Type B pancreatic cell (in vitro differentiated cells): Measurements from ENCODE around the gene TUG1. TPM values are rescaled to one million over a fixed set of nuclear protein-coding genes. Genes with fewer than 3 reads are reported as not detected.

Experiments used
- DNase-seq: peaks from one replicate; pipeline ENCODE4 v3.0.0; 2021; ENCODE audit warnings: mixed read lengths; ENCODE audit not compliant: unreplicated experiment; ENCODE audit errors: extremely low spot score
- H3K27ac Mint-ChIP-seq: 2 replicates; pipeline ENCODE4 v1.8.0; 2021; ENCODE audit warnings: mild to moderate bottlenecking, mixed read lengths
- H3K27me3 Mint-ChIP-seq: 2 replicates; pipeline ENCODE4 v1.8.0; 2021; ENCODE audit warnings: mixed read lengths
- H3K36me3 Mint-ChIP-seq: 2 replicates; pipeline ENCODE4 v1.8.0; 2021; ENCODE audit warnings: mixed read lengths
- H3K4me1 Mint-ChIP-seq: one replicate; pipeline ENCODE4 v1.8.0; 2021; ENCODE audit warnings: mixed read lengths; ENCODE audit not compliant: unreplicated experiment
- H3K4me3 Mint-ChIP-seq: 2 replicates; pipeline ENCODE4 v1.8.0; 2021; ENCODE audit warnings: mild to moderate bottlenecking, mixed read lengths
- H3K9me3 Mint-ChIP-seq: 2 replicates; pipeline ENCODE4 v1.8.0; 2021; ENCODE audit warnings: mixed read lengths
- total RNA-seq: library from RNA; stranded (reverse); gene quantifications from 2 replicates; pipeline ENCODE4 v1.2.1, GENCODE V29; 2021; ENCODE audit warnings: low replicate concordance
- TF ChIP-seq, protein P1 (sequence below): fragments of 200-600 bp; sonication (generic); conservative IDR thresholded peaks from 2 replicates; pipeline ENCODE4 v1.5.0; 2021; ENCODE audit warnings: antibody characterized with exemption, mild to moderate bottlenecking

TUG1 gene
- total RNA-seq, 1 donor from 2014 or later = 130 TPM

DNA sequence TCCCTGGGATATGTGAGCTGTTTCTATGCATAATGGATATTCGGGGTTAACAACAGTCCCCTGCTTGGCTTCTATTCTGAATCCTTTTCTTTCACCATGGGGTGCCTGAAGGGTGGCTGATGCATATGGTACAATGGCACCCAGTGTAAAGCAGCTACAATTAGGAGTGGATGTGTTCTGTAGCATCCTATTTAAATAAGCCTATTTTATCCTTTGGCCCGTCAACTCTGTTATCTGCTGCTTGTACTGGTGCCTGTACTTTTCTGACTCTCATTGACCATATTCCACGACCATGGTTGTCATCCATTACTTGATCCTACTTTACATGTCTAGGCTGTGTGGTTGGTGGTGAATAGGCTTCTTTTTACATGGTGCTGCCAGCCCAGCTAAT, 1.3 kb downstream of the TUG1 start:
- Mint-ChIP-seq H3K9me3 (peaks cover 24% of the 10 kb centered on the region), H3K4me3 (peak overlapping the region; percentile 99), H3K4me1 (peaks cover 21% of the 10 kb centered on the region), H3K27me3 (peaks cover 3% of the 10 kb centered on the region), H3K36me3 (peaks cover 80% of the 10 kb centered on the region), H3K27ac (peak overlapping the region; percentile 86)
- TF ChIP-seq, protein P1, sequence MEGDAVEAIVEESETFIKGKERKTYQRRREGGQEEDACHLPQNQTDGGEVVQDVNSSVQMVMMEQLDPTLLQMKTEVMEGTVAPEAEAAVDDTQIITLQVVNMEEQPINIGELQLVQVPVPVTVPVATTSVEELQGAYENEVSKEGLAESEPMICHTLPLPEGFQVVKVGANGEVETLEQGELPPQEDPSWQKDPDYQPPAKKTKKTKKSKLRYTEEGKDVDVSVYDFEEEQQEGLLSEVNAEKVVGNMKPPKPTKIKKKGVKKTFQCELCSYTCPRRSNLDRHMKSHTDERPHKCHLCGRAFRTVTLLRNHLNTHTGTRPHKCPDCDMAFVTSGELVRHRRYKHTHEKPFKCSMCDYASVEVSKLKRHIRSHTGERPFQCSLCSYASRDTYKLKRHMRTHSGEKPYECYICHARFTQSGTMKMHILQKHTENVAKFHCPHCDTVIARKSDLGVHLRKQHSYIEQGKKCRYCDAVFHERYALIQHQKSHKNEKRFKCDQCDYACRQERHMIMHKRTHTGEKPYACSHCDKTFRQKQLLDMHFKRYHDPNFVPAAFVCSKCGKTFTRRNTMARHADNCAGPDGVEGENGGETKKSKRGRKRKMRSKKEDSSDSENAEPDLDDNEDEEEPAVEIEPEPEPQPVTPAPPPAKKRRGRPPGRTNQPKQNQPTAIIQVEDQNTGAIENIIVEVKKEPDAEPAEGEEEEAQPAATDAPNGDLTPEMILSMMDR = no peak
- no peak for DNase-seq

DNA sequence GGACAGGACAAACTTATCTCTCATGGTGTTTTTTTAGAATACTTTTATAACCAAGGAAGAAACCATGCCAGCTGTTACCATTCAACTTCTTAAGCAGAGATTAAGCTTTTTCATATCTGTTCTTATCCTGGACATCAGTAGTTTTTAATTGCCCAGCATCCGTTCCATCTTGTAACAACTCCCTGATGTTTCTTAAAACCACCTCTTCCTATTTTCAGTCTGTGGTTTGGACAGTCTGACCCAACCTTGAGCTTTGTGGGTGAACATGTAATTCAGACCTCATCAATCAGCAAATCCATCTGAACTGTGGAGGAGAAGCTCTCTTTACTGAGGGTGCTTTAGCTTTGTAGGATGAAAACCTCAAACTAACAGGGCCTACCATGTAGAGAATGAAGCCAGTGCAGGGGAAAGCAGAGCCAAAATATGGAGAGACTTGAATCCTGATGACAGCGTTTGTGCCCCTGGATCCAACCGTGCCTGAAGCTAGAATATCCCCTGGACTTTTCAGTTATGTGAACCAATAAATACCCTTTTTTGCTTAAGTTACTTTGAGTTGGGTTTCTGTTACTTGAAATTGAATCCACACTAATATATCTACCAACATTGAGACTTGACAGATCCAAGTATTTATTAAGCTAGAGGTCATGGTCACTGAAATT, 9.4 kb downstream of the TUG1 start:
- DNase-seq = no peak
- Mint-ChIP-seq H3K27ac (no peak overlapping the region), H3K9me3 (peaks cover 27% of the 10 kb centered on the region), H3K36me3 (peaks cover 61% of the 10 kb centered on the region), H3K27me3 (no peaks in the 10 kb centered on the region), H3K4me1 (no peaks in the 10 kb centered on the region), H3K4me3 (no peak overlapping the region)
- TF ChIP-seq, protein P1 = no peak

DNA sequence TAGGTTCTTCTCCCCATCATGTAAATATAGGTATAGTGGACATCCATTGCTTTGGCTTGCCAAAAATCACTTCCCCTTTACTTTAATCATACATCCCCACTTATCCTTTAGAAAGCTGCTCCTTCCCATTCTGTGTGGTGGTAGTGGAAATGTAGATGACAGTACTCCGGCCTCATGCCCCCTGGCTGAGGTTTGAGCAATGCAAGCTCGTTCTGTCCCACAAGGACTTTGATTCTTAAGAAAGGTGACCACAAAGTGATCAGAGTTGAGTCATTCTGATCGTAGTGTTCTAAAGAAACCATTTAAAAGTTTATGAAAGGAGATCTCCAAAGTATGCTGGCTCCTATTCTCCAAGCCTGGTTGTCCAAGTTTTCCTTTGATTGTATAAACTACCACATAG, 10.9 kb downstream of the TUG1 start:
- Mint-ChIP-seq H3K36me3 (peaks cover 46% of the 10 kb centered on the region), H3K9me3 (peaks cover 35% of the 10 kb centered on the region), H3K4me3 (no peak overlapping the region), H3K4me1 (no peaks in the 10 kb centered on the region), H3K27me3 (no peaks in the 10 kb centered on the region), H3K27ac (no peak overlapping the region)
- TF ChIP-seq, protein P1 = no peak
- DNase-seq = no peak

DNA sequence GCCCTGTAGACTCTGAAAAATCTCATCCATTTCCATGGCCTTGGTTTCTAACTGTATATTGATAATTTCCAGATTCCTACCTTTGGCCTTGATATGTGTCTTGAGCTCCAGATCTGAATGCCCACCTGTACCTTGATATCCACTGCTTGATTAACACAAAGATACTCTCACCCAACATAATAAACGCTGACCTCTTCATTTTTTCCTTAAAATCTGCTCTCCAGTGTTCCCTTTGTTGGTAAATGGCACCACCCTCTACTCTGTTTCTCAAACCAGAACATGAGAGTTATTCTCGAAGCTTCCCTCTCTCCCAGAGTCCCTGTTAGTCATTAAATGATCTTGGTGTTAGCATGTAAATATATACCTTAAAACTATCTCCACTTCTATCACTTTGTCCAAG, 13.4 kb downstream of the TUG1 start:
- Mint-ChIP-seq H3K9me3 (peaks cover 24% of the 10 kb centered on the region), H3K27ac (no peak overlapping the region), H3K27me3 (no peaks in the 10 kb centered on the region), H3K36me3 (peaks cover 20% of the 10 kb centered on the region), H3K4me1 (no peaks in the 10 kb centered on the region), H3K4me3 (no peak overlapping the region)
- no peak for DNase-seq
- TF ChIP-seq, protein P1 = no peak

DNA sequence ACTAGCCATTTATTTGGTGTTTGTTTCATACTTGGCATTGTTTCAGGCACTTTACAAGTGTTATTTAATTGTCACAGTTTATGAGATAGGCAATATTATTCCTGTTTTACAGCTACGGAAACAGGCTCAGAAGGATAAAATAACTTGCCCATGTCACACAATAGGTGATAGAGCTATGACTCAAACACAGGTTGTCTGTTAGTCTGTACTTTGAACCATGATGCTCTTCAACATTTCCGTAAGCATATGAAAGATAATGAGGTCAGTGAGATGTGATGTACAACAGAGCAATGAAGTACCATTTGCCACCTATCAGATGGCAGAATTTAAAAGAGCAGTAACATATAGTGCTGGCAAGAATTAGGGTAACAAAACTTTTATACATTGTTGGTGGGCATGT, 15.3 kb downstream of the TUG1 start:
- H3K4me1 Mint-ChIP-seq = no peaks in the 10 kb centered on the region
- H3K27me3 Mint-ChIP-seq = no peaks in the 10 kb centered on the region
- H3K4me3 Mint-ChIP-seq = no peak overlapping the region
- no peak for DNase-seq
- TF ChIP-seq, protein P1 = no peak
- peaks cover 16% of the 10 kb centered on the region for H3K9me3 Mint-ChIP-seq
- H3K36me3 Mint-ChIP-seq = peaks cover 8% of the 10 kb centered on the region
- H3K27ac Mint-ChIP-seq = no peak overlapping the region
